SK-N-SH (cell line): ENCODE measurements around the gene SBF2. TPM values are rescaled to one million over a fixed set of nuclear protein-coding genes. Genes with fewer than 3 reads are reported as not detected.

Source experiments
- CTCF ChIA-PET: fragments of 300-600, 350-600 bp; formaldehyde crosslinking; extraction: SDS; loops from one replicate; lab custom pipeline; 2021; lab: Yijun Ruan, JAX
- POLR2A ChIA-PET: fragments of 350-600 bp; sonication (Branson Sonifier 250); formaldehyde crosslinking; extraction: SDS; loops from one replicate; lab custom pipeline; 2020; ENCODE audit warnings: antibody characterized with exemption, inconsistent platforms; lab: Yijun Ruan, JAX
- DNase-seq: peaks from one replicate; pipeline ENCODE4 v3.0.0; 2012
- H2AFZ ChIP-seq: fragments of 200-600 bp; sonication (generic); 2 replicates; pipeline ENCODE4 v1.8.1; 2016; ENCODE audit warnings: antibody characterized with exemption, mild to moderate bottlenecking, low read depth
- H3F3A ChIP-seq: fragments of 200-600 bp; sonication (generic); replicated peaks from 2 replicates; pipeline ENCODE3; 2016; ENCODE audit warnings: antibody characterized with exemption, mild to moderate bottlenecking; ENCODE audit not compliant: insufficient read depth
- H3K27ac ChIP-seq, 2 experiments: fragments of 200-500 bp in 1 of 2; fragments of 200-600 bp in 1 of 2; sonication (Bioruptor generic) in 1 of 2; sonication (generic), shearing (Covaris generic) in 1 of 2; 2 replicates each; pipeline versions ENCODE4 v1.5.1 to v1.6.1; 2014 to 2016; ENCODE audit warnings: low read depth in 2 of 2, inconsistent platforms in 1 of 2, low read length in 1 of 2, mild to moderate bottlenecking in 1 of 2, mixed read lengths in 1 of 2
- H3K27me3 ChIP-seq: fragments of 200-600 bp; sonication (generic), shearing (Covaris generic); 2 replicates; pipeline ENCODE4 v1.6.1; 2016; ENCODE audit warnings: mixed run types; ENCODE audit not compliant: insufficient read depth
- H3K36me3 ChIP-seq, 2 experiments: fragments of 200-500 bp in 1 of 2; fragments of 200-600 bp in 1 of 2; sonication (Bioruptor generic) in 1 of 2; sonication (generic) in 1 of 2; replicated peaks in 1 of 2; 2 replicates each; pipeline versions ENCODE3 to v1.5.1; 2014 to 2016; ENCODE audit warnings: low read length in 1 of 2, mild to moderate bottlenecking in 1 of 2; ENCODE audit not compliant: insufficient read depth in 2 of 2, control insufficient read depth in 1 of 2
- H3K4me1 ChIP-seq, 2 experiments: fragments of 200-500 bp in 1 of 2; fragments of 200-600 bp in 1 of 2; sonication (Bioruptor generic) in 1 of 2; sonication (generic), shearing (Covaris generic) in 1 of 2; 2 replicates each; pipeline versions ENCODE4 v1.5.1 to v1.6.1; 2014 to 2016; ENCODE audit warnings: low read depth in 1 of 2, low read length in 1 of 2, mixed run types in 1 of 2; ENCODE audit not compliant: insufficient read depth in 2 of 2, control insufficient read depth in 1 of 2
- H3K4me2 ChIP-seq: fragments of 200-600 bp; sonication (generic), shearing (Covaris generic); 2 replicates; pipeline ENCODE4 v1.6.1; 2017; ENCODE audit warnings: mixed run types
- H3K4me3 ChIP-seq, 2 experiments: fragments of 200-500 bp in 1 of 2; fragments of 200-600 bp in 1 of 2; sonication (Bioruptor generic) in 1 of 2; sonication (generic), shearing (Covaris generic) in 1 of 2; 2 replicates each; pipeline versions ENCODE4 v1.5.1 to v1.8.1; 2014 to 2016; ENCODE audit warnings: low read depth in 2 of 2, inconsistent platforms in 1 of 2, low read length in 1 of 2, mild to moderate bottlenecking in 1 of 2, mixed read lengths in 1 of 2, moderate library complexity in 1 of 2
- H3K79me2 ChIP-seq: fragments of 200-600 bp; sonication (generic); 2 replicates; pipeline ENCODE4 v1.8.1; 2017; ENCODE audit warnings: mild to moderate bottlenecking; ENCODE audit not compliant: insufficient read depth
- H3K9ac ChIP-seq: fragments of 200-600 bp; sonication (generic); 2 replicates; pipeline ENCODE4 v1.6.1; 2017; ENCODE audit warnings: mixed run types
- H3K9me2 ChIP-seq: fragments of 200-600 bp; sonication (generic); 2 replicates; pipeline ENCODE4 v1.6.1; 2017; ENCODE audit warnings: mixed run types
- H3K9me3 ChIP-seq: fragments of 200-600 bp; sonication (generic); 2 replicates; pipeline ENCODE4 v1.6.1; 2017; ENCODE audit warnings: mixed run types, mild to moderate bottlenecking, moderate library complexity
- H4K20me1 ChIP-seq: fragments of 200-600 bp; sonication (generic); 2 replicates; pipeline ENCODE4 v1.6.1; 2017; ENCODE audit warnings: mild to moderate bottlenecking, mixed run types; ENCODE audit not compliant: insufficient read depth
- CHD2 ChIP-seq: fragments of 150-350 bp; IDR thresholded peaks from 2 replicates; pipeline ENCODE4 v1.6.1; 2018; ENCODE audit warnings: low read length; ENCODE audit not compliant: partially characterized antibody
- EP300 ChIP-seq, 2 experiments: IDR thresholded peaks; 2 replicates each; pipeline versions ENCODE4 v1.4.0 to v1.6.1; 2012; ENCODE audit warnings: borderline replicate concordance in 1 of 2, low read depth in 1 of 2, low read length in 1 of 2
- EZH2phosphoT487 ChIP-seq: fragments of 200-600 bp; sonication (generic); IDR thresholded peaks from 2 replicates; pipeline ENCODE4 v1.6.1; 2017; ENCODE audit warnings: low read depth, mixed run types, mild to moderate bottlenecking, antibody characterized with exemption, moderate library complexity, borderline replicate concordance
- FOSL2 ChIP-seq: IDR thresholded peaks from 2 replicates; pipeline ENCODE4 v1.4.0; 2012; ENCODE audit warnings: low read depth, mild to moderate bottlenecking, moderate library complexity, borderline replicate concordance
- JUND ChIP-seq: IDR thresholded peaks from 2 replicates; pipeline ENCODE4 v1.4.0; 2012
- MXI1 ChIP-seq: IDR thresholded peaks from 2 replicates; pipeline ENCODE4 v1.6.1; 2012; ENCODE audit warnings: mild to moderate bottlenecking, low read depth, low read length, improper control_type of control experiment
- NRF1 ChIP-seq: IDR thresholded peaks from 2 replicates; pipeline ENCODE4 v1.6.1; 2012; ENCODE audit warnings: low read depth, mild to moderate bottlenecking, low read length
- POLR2AphosphoS5 ChIP-seq: IDR thresholded peaks from 2 replicates; pipeline ENCODE4 v1.6.1; 2012; ENCODE audit warnings: low read depth, low read length
- RAD21 ChIP-seq: IDR thresholded peaks from 2 replicates; pipeline ENCODE4 v1.6.1; 2012; ENCODE audit warnings: mild to moderate bottlenecking, low read length
- RFX5 ChIP-seq: IDR thresholded peaks from 2 replicates; pipeline ENCODE4 v1.6.1; 2012; ENCODE audit warnings: mild to moderate bottlenecking, improper control_type of control experiment, low read length
- RXRA ChIP-seq: IDR thresholded peaks from 2 replicates; pipeline ENCODE4 v1.4.0; 2012; ENCODE audit warnings: low read depth, mild to moderate bottlenecking, borderline replicate concordance
- SIN3A ChIP-seq: IDR thresholded peaks from 2 replicates; pipeline ENCODE4 v1.6.1; 2012; ENCODE audit warnings: low read depth, mild to moderate bottlenecking, low read length, moderate library complexity, borderline replicate concordance
- TAF1 ChIP-seq: IDR thresholded peaks from 2 replicates; pipeline ENCODE4 v1.6.1; 2012; ENCODE audit warnings: low read depth, mild to moderate bottlenecking, low read length, moderate library complexity, borderline replicate concordance
- USF2 ChIP-seq: fragments of 150-350 bp; IDR thresholded peaks from 2 replicates; pipeline ENCODE4 v1.6.1; 2017; ENCODE audit warnings: antibody characterized with exemption, low read length, low read depth, borderline replicate concordance
- WGBS: methylation state at CpG from one replicate; pipeline ENCODE4 v1.1.6; 2017; ENCODE audit warnings: low lambda C conversion rate; 5-methylcytosine and 5-hydroxymethylcytosine counted together
- polyA plus RNA-seq, 3 experiments: library from polyadenylated mRNA; depleted of rRNA; stranded (reverse); fragments of >200 nt; gene quantifications; 2 replicates each; pipeline ENCODE4 v1.2.3, GENCODE V29; 2012
- TF ChIP-seq, protein P1 (sequence below): IDR thresholded peaks from 2 replicates; pipeline ENCODE4 v1.4.0; 2012; ENCODE audit warnings: low read depth, borderline replicate concordance
- TF ChIP-seq, protein P2 (sequence below): IDR thresholded peaks from 2 replicates; pipeline ENCODE4 v1.4.0; 2012; ENCODE audit warnings: low read depth, borderline replicate concordance
- TF ChIP-seq, protein P3 (sequence below): IDR thresholded peaks from 2 replicates; pipeline ENCODE4 v1.4.0; 2012; ENCODE audit warnings: low read depth

SBF2 gene
- polyA plus RNA-seq, 1 of the 3 experiments (the other 2 are of a cell fraction) = 23.0 TPM

DNA sequence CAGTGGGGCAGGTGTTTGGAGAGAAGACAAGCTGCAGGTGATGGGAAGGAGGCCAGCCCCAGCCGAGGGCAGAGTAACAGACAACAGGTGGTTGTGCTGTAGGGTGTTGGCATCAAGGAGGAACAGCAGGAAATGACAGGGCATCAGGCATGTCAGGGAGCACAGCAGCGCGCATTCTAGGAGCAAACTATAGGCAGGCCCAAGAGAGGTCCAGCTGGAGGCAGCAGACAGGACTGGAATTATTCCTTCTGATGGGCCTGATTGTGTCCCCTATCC lies 24.4 kb upstream of the SBF2 start:
- Histone ChIP-seq H3F3A (peaks cover 5% of the 10 kb centered on the region), H3K27ac (peak overlapping the region in 1 of 2 experiments; percentile 96; a peak in 2 of 4 replicates), H3K9me2 (no peaks in the 10 kb centered on the region), H3K4me2 (no peak overlapping the region), H3K4me3 (no peak overlapping the region), H3K9ac (no peak overlapping the region), H2AFZ (no peak overlapping the region), H3K27me3 (no peaks in the 10 kb centered on the region), H3K4me1 (peaks cover 10 to 42% of the 10 kb centered on the region in 2 experiments), H3K9me3 (no peaks in the 10 kb centered on the region), H3K79me2 (no peaks in the 10 kb centered on the region), H4K20me1 (no peaks in the 10 kb centered on the region), H3K36me3 (no peaks in the 10 kb centered on the region)
- TF ChIP-seq POLR2AphosphoS5 = no peak
- no peak for TF ChIP-seq MXI1
- TF ChIP-seq RFX5 = no peak
- TF ChIP-seq, protein P1, sequence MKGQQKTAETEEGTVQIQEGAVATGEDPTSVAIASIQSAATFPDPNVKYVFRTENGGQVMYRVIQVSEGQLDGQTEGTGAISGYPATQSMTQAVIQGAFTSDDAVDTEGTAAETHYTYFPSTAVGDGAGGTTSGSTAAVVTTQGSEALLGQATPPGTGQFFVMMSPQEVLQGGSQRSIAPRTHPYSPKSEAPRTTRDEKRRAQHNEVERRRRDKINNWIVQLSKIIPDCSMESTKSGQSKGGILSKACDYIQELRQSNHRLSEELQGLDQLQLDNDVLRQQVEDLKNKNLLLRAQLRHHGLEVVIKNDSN = no peak
- no peak for TF ChIP-seq RAD21
- no peak for TF ChIP-seq FOSL2
- no peak for TF ChIP-seq JUND
- TF ChIP-seq TAF1 = no peak
- TF ChIP-seq USF2 = no peak
- TF ChIP-seq, protein P2, sequence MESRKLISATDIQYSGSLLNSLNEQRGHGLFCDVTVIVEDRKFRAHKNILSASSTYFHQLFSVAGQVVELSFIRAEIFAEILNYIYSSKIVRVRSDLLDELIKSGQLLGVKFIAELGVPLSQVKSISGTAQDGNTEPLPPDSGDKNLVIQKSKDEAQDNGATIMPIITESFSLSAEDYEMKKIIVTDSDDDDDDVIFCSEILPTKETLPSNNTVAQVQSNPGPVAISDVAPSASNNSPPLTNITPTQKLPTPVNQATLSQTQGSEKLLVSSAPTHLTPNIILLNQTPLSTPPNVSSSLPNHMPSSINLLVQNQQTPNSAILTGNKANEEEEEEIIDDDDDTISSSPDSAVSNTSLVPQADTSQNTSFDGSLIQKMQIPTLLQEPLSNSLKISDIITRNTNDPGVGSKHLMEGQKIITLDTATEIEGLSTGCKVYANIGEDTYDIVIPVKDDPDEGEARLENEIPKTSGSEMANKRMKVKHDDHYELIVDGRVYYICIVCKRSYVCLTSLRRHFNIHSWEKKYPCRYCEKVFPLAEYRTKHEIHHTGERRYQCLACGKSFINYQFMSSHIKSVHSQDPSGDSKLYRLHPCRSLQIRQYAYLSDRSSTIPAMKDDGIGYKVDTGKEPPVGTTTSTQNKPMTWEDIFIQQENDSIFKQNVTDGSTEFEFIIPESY = no peak
- no peak for TF ChIP-seq EP300 (IDR thresholded peaks at IDR 0.05; ENCODE audit: borderline replicate concordance in 1 of 2, low read depth in 1 of 2, low read length in 1 of 2)
- WGBS = 81% methylated on average over 3 of the region's 3 CpGs
- ChIA-PET CTCF (interaction anchor here (0.9 to 2.0 kb wide), 4 partner anchors 10 to 111 kb away, joined by 4 to 11 read pairs (median 6); no protein-coding TSS in a partner anchor), POLR2A (interaction anchor here (0.9 to 1.4 kb wide), 2 partner anchors 14 to 857 kb away, joined by 3 to 4 read pairs; partner anchors contain the start of genes ADM and ZNF143)
- no peak for DNase-seq

DNA sequence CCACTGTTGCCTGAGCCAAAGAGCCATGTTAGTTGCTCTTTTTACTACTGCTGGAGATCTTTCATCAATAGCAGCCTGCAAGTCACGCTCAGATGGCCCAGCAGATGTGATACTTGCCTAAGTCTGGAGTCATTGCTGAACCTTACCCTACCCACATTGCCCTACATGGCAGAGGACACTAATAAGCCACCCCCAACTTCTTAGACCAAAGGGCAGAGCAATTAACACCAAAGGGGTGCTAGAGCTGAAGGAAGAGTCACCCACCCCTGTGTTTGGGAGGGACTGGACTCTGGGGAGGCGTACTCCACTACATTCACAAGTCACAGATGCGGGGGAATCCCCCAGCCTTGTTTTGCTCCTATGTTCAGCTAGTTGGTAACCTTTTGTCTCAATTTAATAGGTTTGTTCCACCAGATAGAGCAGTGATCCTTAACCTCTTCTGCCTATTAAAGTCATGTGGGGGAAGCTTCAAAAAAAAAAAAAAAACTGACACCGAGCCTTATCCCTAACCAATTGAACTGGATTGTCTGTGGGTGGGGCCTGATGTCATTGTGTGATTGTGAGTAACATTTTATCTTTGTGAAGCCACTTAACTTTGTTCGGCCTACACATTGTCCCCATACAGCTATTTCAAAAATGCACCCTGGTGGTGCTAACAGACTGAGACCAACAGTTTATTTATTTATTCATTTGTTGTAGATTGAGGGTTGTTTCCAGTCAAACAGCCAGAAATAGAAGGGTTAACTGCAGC lies 23.9 kb upstream of the SBF2 start:
- no peaks in the 10 kb centered on the region for H3K36me3 ChIP-seq
- H3K27me3 ChIP-seq = no peaks in the 10 kb centered on the region
- H3F3A ChIP-seq = peaks cover 5% of the 10 kb centered on the region
- peak overlapping the region in 1 of 2 experiments; percentile 96; a peak in 2 of 4 replicates for H3K27ac ChIP-seq
- H2AFZ ChIP-seq = no peak overlapping the region
- DNase-seq = no peak
- ChIA-PET CTCF (interaction anchor here (0.9 to 2.0 kb wide), 4 partner anchors 9 to 110 kb away, joined by 4 to 11 read pairs (median 6); no protein-coding TSS in a partner anchor), POLR2A (interaction anchor here (0.9 to 1.4 kb wide), 2 partner anchors 13 to 857 kb away, joined by 3 to 4 read pairs; partner anchors contain the start of genes ADM and ZNF143)
- H4K20me1 ChIP-seq = no peaks in the 10 kb centered on the region
- H3K9me2 ChIP-seq = no peaks in the 10 kb centered on the region
- no peaks in the 10 kb centered on the region for H3K9me3 ChIP-seq
- peaks cover 6 to 40% of the 10 kb centered on the region in 2 experiments; a peak in 2 of 4 replicates for H3K4me1 ChIP-seq
- WGBS = 95% methylated on average over 5 of the region's 5 CpGs
- no peak overlapping the region for H3K9ac ChIP-seq
- no peak overlapping the region for H3K4me3 ChIP-seq
- no peak overlapping the region for H3K4me2 ChIP-seq
- H3K79me2 ChIP-seq = no peaks in the 10 kb centered on the region
- no peak for TF ChIP-seq FOSL2
- no peak for TF ChIP-seq POLR2AphosphoS5
- no peak for TF ChIP-seq RXRA
- TF ChIP-seq EZH2phosphoT487 = no peak
- TF ChIP-seq CHD2 = no peak
- no peak for TF ChIP-seq TAF1
- TF ChIP-seq SIN3A = no peak
- TF ChIP-seq, protein P2 = no peak
- TF ChIP-seq, protein P3, sequence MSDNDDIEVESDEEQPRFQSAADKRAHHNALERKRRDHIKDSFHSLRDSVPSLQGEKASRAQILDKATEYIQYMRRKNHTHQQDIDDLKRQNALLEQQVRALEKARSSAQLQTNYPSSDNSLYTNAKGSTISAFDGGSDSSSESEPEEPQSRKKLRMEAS = no peak
- TF ChIP-seq NRF1 = no peak
